Ramos (cell line): Measurements from ENCODE around the gene BANF2.
"Not testable (repeated sequence)": the region's sequence is repeated elsewhere in the genome, so short reads cannot be mapped to it uniquely, and the experiment has no call there.

ENCODE experiments used
- in situ Hi-C: fragments of 300-500 bp; cut with MboI; formaldehyde crosslinking; loops from one replicate; pipeline ENCODE4 v1.14.3; 2022; ENCODE audit warnings: low sequenced_read_pairs; ENCODE audit not compliant: unreplicated experiment

BANF2 gene

GRCh38 chr20:17699931-17700351 lies at the start of gene BANF2:
Gene BANF2, plus strand, starts transcription at chr20:17699966. Its CDS starts 25,060 bp downstream, at chr20:17725026.
- in situ Hi-C loops = no loop called here

- in situ Hi-C loops = no loop called here
These were observed 49.3 kb upstream of the BANF2 start for GRCh38 chr20:17650301-17651128.

GRCh38 chr20:17651129-17651759 lies 48.5 kb upstream of the BANF2 start:
- in situ Hi-C loops = no loop called here

GRCh38 chr20:17651760-17652388 lies 47.9 kb upstream of the BANF2 start:
- in situ Hi-C loops = no loop called here

- in situ Hi-C loops = no loop called here
These were observed 47.4 kb upstream of the BANF2 start for GRCh38 chr20:17652411-17652810.

- in situ Hi-C loops = no loop called here
These were observed 45.7 kb upstream of the BANF2 start for GRCh38 chr20:17653835-17654648.

- in situ Hi-C loops = no loop called here
These were observed 45.0 kb upstream of the BANF2 start for GRCh38 chr20:17654649-17655285.

- in situ Hi-C loops = no loop called here
These were observed 44.5 kb upstream of the BANF2 start for GRCh38 chr20:17655286-17655651.

- in situ Hi-C loops = no loop called here
These were observed 43.8 kb upstream of the BANF2 start for GRCh38 chr20:17655865-17656479.

GRCh38 chr20:17657079-17657825 lies 42.5 kb upstream of the BANF2 start:
- in situ Hi-C loops = no loop called here

GRCh38 chr20:17657898-17658647 lies 41.7 kb upstream of the BANF2 start:
- in situ Hi-C loops = no loop called here

- in situ Hi-C loops = no loop called here
These were observed 41.1 kb upstream of the BANF2 start for GRCh38 chr20:17658648-17658993.

GRCh38 chr20:17659344-17659743 lies 40.4 kb upstream of the BANF2 start:
- in situ Hi-C loops = not testable (repeated sequence)

- in situ Hi-C loops = no loop called here
These were observed 40.0 kb upstream of the BANF2 start for GRCh38 chr20:17659801-17660200.

- in situ Hi-C loops = no loop called here
These were observed 39.1 kb upstream of the BANF2 start for GRCh38 chr20:17660667-17661066.

- in situ Hi-C loops = no loop called here
These were observed 38.5 kb upstream of the BANF2 start for GRCh38 chr20:17661121-17661744.

GRCh38 chr20:17662333-17663039 lies 37.3 kb upstream of the BANF2 start:
- in situ Hi-C loops = no loop called here
